ENCODE measurements around the gene ZNF512B. TPM values are rescaled to one million over a fixed set of nuclear protein-coding genes. Genes with fewer than 3 reads are reported as not detected.
"Not testable (repeated sequence)": the region's sequence is repeated elsewhere in the genome, so short reads cannot be mapped to it uniquely, and the experiment has no call there.

Gene ZNF512B
- total RNA-seq, 2 donors from 2014 or later: 1.3 to 2.9 TPM

- ATAC-seq (no peak), DNase-seq (no peak)
- intact Hi-C loops (cut with DNase I, micrococcal nuclease): loop anchor here (10.0 kb wide), 2 partner anchors 74 to 444 kb away; partner anchors contain the start of gene PTK6 (in 1 of the 2)
Measured at GRCh38 chr20:63979229-63979556, 9.5 kb upstream of the ZNF512B start.

DNA sequence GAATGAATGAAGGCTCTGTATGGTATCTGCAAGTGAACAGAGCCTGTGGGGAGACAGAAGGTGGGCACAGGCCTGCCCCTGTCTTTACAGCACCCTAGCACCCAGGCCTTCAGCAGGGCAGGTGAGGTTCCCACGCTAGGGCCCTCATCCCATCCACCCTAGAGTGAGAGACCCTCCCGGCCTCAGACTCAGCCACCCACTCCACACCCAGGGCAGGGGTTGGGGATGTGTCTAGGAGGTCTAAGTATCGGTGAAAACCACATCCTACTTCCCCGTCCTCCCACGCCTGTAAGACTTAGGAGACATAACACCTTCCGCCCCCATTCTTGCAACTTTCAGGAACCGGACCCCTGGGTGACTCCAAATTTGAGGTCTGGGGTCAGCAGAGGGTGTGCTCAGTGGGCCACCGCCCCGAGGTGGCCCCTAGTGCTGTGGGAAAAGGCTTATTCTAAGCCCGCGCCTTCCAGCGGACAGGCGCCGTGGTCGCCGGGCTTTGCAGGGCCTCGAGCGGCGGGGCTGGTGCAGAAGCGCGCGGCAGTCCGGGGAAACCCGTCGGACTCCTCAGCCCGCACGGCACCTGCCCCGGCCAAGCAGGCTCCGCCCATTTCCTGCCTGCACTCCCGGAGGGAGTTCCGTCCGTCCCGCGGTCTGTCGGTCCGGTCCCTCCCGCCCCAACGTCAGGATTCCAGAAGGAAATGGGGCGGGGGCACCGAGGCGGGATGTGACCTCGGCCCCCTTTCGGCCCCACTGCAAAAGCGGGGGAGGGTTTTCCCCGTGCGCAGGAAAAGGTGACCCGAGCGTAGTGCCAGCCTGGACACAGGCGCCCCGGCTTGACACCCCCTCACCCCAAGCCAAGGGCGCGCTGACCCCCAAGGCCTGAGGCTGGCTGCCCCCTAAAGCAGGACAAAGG lies 8.8 kb upstream of the ZNF512B start:
- ATAC-seq (peak; percentile 63), DNase-seq (peak; percentile 88 to 90)
- intact Hi-C loops (cut with DNase I, micrococcal nuclease): loop anchor here (10.0 kb wide), 2 partner anchors 74 to 444 kb away; partner anchors contain the start of gene PTK6 (in 1 of the 2)

DNA sequence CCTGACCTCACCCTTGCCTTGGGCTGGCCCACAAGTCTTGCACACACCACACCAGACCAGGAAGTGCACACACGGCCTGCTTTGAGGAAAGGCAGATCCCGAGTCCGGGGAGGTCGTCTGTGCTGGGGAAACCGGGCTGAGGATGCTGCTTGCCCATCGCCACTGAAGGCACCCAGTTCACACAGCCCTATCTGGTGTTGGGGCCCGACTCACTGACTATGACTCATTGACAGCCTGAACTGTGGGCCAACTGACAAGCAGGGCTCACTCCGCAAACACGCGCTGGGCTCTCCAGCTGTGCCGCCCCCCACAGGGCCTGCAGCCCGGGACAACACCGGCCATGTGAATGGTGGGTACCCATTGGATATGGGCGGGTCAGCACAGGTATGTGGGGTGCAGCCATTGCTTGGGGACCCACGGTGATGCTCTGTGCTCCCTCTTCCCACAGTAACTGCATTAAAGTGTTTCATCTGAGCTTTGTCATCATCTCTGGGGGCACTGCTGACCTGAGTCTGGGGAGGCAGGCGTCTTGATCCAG lies 8.1 kb upstream of the ZNF512B start:
- intact Hi-C loops (cut with DNase I, micrococcal nuclease): loop anchor here (10.0 kb wide), 2 partner anchors 73 to 443 kb away; partner anchors contain the start of gene PTK6 (in 1 of the 2)
- no peak for DNase-seq
- ATAC-seq: no peak

DNA sequence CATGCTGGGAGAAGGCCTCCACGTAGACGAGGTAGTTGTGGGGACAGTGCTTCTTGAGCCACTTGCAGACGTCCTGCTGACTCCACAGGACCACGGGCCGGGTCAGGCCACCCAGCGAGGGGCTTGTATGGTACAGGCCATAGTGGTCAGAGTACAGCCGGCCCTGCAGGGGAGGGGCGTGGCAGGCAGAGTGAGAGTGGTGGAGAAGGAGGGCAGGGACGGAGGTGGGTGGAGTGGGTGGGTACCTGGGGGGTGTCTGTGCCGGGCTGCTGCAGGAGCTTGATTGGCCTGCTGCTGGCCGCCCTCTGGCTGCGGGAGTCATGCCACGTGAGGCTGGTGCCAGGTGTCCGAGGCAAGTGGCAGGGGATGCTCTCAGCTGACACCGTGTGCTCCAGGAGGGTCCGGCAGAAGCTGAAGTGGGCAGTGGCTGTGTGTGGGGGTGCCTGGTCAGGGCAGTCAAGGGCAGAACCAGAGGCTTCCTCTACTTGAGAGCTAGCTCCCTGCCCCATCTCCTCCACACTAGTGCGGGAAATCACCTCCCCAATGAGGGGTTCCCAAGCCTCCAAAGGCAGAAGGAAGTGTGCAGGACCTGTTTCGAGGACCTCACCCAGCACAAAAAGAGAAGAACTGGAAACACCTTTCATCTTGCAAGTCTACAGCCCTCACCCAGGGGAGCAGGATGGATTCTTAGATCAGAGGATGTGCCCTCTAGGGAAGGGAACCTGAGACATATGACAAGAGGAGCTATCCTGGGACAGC lies 7.4 kb upstream of the ZNF512B start:
- DNase-seq (no peak), ATAC-seq (no peak)
- intact Hi-C loops (cut with DNase I, micrococcal nuclease): loop anchor here (10.0 kb wide), 2 partner anchors 72 to 442 kb away; partner anchors contain the start of gene PTK6 (in 1 of the 2)

DNA sequence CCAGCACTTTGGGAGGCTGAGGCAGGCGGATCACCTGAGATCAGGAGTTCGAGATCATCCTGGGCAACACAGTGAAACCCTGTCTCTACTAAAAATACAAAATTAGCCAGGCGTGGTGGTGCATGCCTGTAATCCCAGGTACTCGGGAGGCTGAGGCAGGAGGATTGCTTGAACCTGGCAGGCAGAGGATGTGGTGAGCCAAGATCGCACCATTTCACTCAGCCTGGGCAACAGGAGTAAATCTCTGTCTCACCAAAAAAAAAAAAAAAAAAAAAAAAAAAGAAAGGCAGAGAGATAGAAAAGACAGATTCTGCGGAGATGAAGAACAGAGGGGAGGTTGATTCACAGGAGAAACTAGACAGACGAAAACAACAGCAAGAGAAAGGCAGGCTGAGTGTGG lies 6.8 kb upstream of the ZNF512B start:
- DNase-seq, ATAC-seq: not testable (repeated sequence)
- intact Hi-C loops (cut with DNase I, micrococcal nuclease): loop anchor here (10.0 kb wide), 2 partner anchors 72 to 442 kb away; partner anchors contain the start of gene PTK6 (in 1 of the 2)

- DNase-seq: no peak
- intact Hi-C loops (cut with DNase I, micrococcal nuclease): loop anchor here (5.0 to 10.0 kb wide), 3 partner anchors 70 to 440 kb away; partner anchors contain the start of gene PTK6 (in 2 of the 2)
- ATAC-seq: no peak
Measured at GRCh38 chr20:63974402-63975200, 4.9 kb upstream of the ZNF512B start.

DNA sequence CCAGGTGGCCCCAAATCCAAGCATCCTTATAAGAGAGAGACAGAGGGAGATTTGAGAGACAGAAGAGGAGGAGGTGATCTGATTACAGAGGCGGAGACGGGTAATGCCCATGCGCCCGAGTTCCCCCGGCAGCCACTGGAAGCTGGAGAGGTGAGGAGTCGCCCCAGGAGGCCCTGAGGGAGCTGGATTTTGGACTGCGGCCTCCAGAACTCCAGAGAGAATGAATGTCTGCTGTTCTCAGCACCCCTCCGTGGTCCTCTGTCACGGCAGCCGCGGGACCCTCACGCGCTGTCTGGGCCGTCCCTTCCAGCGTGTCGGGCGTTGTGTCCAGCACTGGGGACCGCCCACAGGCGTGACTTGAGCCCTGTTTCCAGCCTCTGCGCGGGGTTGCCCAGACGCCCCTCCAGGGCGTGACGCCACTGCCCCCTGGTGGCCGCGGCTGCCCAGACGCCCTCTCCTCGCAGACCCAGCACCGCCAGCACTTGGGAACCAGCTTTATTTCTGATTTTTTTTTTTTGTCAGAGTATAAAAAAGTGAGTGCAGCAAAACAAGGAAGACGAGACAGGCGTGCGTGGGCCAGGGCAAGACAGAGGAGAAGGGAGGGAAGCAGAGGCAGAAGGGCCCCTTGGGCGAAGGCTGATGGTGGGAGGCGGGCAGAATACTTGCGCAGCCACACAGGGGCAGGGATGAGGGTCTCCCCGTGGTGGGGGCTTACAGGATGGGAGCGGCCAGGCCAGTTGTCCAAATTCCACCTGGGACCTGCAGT lies 4.1 kb upstream of the ZNF512B start:
- peak; percentile 79 to 90 for DNase-seq
- intact Hi-C loops (cut with DNase I, micrococcal nuclease): loop anchor here (5.0 to 10.0 kb wide), 3 partner anchors 69 to 439 kb away; partner anchors contain the start of gene PTK6 (in 2 of the 2)
- peak; percentile 81 for ATAC-seq

GRCh38 chr20:63973160-63973479 lies 3.4 kb upstream of the ZNF512B start:
- intact Hi-C loops (cut with DNase I, micrococcal nuclease): loop anchor here (5.0 to 10.0 kb wide), 3 partner anchors 68 to 438 kb away; partner anchors contain the start of gene PTK6 (in 2 of the 2)
- DNase-seq: no peak

GRCh38 chr20:63972312-63973159 lies 2.8 kb upstream of the ZNF512B start:
- ATAC-seq: no peak
- DNase-seq: no peak
- intact Hi-C loops (cut with DNase I, micrococcal nuclease): loop anchor here (5.0 to 10.0 kb wide), 3 partner anchors 68 to 438 kb away; partner anchors contain the start of gene PTK6 (in 2 of the 2)

More at GRCh38 chr20:63973160-63973479, 3.4 kb upstream of the ZNF512B start:
- no peak for ATAC-seq

- not testable (repeated sequence) for ATAC-seq, DNase-seq
- intact Hi-C loops (cut with DNase I, micrococcal nuclease): loop anchor here (5.0 to 10.0 kb wide), 3 partner anchors 67 to 437 kb away; partner anchors contain the start of gene PTK6 (in 2 of the 2)
Measured at GRCh38 chr20:63971960-63972311, 2.2 kb upstream of the ZNF512B start.

DNA sequence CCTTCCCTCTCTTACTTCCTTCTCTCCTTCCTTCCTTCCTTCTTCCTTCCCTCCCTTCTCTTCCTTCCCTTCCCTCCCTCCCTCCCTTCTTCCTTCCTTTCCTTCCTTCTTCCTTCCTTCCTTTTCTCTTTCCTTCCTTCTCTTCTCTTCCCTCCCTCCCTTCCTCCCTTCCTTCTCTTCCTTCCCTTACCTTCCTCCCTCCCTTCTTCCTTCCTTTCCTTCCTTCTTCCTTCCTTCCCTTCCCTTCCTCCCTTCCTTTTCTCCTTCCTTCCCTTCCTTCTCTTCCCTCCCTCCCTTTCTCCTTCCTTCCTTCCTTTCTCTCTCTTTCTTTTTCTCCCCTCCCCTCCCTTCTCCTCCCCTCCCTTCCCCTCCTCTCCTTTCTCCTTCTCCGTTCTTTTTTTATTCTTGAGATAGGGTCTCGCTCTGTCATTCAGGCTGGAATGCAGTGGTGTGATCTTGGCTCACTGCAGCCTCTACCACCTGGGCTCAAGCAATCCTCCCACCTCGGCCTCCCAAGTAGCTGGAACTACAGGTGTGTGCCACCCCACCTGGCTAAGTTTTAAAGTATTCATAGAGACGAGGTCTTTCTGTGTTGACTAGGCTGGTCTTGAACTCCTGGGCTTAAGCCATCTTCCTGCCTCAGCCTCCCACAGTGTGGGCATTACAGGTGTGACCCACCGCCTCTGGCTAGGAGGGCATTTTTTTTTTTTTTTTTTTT lies 1.1 kb upstream of the ZNF512B start:
- no peak for ATAC-seq
- intact Hi-C loops (cut with DNase I, micrococcal nuclease): loop anchor here (5.0 to 10.0 kb wide), 3 partner anchors 66 to 436 kb away; partner anchors contain the start of gene PTK6 (in 2 of the 2)
- DNase-seq: no peak

DNA sequence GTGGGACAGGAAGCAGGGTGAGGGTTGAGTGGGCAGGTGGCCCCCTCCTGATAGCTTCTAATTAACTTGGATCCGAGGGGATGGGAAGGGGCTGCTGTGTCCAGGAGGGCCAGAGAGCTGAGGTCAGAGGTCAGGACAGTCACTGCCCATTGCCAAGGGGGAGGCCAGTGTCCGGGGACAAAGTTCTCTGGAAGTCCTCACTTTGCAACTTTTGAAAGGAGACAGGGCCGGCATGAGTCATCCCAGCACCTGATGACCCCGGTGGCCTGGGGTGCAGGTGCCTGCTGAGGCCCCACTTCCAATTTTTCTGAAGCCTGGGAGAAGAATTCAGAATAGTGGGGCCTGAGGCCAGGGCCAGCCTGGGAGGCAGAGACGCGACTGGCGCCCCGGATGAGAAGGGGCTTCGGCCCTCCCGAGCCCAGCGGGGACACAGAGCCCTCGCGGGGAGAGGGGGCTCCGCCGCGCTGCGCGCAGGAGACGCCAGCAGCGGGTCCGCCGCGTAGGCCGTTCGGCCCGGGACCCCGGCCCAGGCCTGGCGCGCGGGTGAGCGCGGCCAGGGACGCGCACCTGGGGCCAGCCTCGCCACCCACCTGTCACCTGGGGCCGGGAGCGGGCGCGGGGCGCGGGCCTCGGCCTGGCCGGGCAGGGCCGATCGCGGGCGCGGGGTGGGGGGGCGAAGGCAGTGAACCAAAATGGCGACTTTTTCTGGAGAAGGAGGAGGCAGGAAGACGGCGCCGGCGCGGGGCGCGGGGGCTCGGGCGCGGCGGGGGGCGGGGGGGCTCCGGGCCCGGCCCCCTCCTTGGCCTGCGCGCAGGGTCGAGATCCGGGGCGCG lies 586 bp downstream of the ZNF512B start:
- ATAC-seq (no peak), DNase-seq (peak in 1 of 2 donors; percentile 27)
- intact Hi-C loops (cut with DNase I, micrococcal nuclease): no loop called here

DNA sequence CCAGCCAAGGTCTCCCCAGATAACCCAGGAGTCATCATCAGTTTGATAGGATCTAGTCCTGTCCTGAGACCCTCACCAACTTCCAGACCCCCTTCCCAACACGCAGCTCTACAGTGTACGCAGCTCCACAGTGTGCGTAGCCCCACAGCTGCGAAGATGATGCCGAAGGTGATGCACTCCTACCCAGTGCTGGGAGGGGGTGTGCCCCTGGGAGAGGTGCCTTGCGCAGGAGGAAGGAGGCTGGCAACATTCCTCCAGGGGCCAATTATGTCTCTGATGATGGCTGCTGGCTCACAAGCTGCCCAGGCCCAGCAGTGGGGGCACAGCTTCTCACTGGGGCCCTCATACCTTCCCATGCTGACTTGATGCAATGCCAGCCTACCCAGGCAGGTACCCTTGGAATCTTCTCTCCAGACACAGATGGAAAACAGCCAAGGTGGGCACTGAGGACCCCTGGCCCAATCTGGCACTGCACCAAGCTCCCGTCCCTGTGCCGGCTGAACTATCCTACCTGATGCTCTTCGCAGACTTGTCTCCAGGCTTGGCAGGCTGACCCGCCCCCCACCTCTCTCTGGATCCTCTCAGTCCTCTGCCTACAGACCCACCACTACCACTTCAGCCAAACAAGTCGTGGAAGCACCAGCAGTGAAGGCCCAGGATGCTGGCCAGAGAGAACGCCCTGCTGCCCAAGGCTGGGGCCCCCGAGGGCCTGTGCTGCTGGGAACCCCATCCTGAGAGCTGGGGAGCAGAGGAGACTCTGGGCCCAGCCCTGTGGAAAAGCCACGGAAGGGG lies 1.4 kb downstream of the ZNF512B start:
- intact Hi-C loops (cut with DNase I, micrococcal nuclease): no loop called here
- no peak for ATAC-seq
- DNase-seq: peak in 1 of 2 donors; percentile 22
